Measurements from ENCODE around the gene GPM6B. TPM values are rescaled to one million over a fixed set of nuclear protein-coding genes. Genes with fewer than 3 reads are reported as not detected.

Gene GPM6B
- total RNA-seq, 2 experiments from 2014 or later = not detected

DNA sequence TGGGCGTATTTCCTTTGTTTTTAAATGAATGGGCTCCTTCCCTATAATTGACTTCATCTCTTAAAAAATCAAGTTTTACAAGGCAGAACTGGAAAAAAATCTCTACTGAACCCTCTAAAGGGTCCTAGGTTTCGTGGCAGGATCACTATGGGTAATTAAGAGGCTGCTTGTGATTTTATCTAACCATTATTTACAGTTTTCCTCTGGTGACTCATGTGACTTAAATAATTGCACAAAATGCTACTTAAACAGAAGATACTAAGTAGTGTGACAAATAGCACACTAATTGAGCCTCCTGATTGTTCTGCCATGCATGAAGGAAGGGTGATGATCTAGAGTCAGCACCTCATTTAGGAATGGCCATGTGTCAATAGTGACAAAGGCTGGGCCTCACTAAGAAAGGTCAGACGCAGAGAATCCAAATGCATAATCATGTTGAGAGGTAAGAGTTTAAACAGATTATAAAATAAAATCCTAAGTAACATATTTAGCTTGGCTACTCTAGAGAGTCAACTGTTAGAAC is 46.8 kb downstream of the GPM6B start:
- POLR2A ChIA-PET = no interaction called here
- CTCF ChIA-PET = no interaction called here

DNA sequence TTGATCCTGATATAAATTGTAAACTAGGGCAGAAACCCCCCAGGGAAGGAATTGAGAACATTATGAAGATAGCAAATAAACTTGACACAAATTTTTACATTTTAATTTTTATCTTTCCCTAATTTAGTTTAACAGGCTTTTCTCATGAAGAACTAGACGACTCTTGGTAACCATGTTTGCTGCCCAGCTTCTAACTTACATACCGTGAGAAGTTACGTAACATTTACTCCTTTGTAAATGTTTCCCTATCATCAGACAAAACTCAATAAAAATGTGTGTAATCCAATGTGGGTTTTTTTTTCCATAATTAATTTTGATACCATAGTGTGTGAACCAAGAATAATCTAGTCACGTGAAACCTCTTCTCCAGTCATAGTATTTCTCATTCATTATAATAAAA is 48.0 kb downstream of the GPM6B start:
- ChIA-PET CTCF (no interaction called here), POLR2A (no interaction called here)

DNA sequence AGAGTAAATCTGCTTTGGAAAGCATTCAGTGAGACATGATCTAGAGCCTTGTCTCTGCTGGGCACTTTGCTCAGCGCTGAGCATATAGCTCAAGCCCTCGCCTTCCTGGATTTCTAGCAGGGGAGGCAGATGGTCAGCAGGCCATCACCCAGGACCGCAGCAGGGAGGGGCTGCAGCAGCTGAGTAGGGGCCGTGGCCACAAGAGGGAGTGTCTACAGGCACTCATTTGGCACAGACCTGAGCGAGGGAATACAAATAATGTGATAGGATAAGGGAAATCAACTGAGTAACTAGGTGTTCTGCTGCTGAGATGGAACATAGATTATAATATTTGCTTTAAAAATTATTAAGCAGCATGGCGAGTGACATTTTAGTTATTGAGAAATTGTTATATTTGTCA is 52.1 kb downstream of the GPM6B start:
- POLR2A ChIA-PET = no interaction called here
- CTCF ChIA-PET = no interaction called here

DNA sequence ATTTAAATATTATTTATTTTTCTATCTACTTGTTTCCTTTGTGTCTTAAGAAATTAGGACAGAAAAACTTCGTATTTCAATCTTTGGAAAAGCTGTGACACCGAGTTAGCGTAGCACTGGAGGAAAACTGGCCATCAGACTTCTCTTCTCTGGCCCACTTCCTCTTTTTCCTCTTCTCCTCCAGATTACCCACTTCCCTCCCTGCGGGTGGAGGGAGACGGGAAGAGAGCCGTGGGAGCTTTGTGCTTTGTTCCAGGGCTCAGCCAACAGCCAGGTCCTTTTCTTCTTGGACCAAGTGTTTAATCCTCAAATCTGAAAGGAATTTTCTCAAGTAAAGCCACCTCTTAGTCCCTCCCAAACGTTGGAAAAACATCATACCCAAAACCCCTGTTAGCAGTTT is 52.6 kb downstream of the GPM6B start:
- CTCF ChIA-PET = no interaction called here
- POLR2A ChIA-PET = no interaction called here

DNA sequence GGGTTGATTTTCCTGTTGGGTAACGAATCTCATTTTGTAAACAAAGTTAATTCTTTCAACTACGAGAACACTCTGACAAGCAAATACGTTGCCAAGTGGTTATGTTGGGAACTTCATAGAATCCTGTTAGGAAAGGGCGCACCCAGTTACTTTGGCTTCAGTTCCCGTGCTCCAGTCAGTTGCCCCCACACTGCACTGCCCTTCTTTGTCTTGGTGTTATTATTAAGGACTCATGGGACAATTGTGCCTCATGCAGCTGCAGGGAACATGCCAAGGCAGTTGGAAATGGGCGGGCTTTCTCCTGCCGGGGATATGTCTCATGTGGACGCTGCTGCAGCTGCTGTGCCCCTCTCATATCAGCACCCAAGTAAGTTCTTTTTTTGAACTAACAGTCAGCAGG is 53.4 kb downstream of the GPM6B start:
- ChIA-PET POLR2A (no interaction called here), CTCF (no interaction called here)

DNA sequence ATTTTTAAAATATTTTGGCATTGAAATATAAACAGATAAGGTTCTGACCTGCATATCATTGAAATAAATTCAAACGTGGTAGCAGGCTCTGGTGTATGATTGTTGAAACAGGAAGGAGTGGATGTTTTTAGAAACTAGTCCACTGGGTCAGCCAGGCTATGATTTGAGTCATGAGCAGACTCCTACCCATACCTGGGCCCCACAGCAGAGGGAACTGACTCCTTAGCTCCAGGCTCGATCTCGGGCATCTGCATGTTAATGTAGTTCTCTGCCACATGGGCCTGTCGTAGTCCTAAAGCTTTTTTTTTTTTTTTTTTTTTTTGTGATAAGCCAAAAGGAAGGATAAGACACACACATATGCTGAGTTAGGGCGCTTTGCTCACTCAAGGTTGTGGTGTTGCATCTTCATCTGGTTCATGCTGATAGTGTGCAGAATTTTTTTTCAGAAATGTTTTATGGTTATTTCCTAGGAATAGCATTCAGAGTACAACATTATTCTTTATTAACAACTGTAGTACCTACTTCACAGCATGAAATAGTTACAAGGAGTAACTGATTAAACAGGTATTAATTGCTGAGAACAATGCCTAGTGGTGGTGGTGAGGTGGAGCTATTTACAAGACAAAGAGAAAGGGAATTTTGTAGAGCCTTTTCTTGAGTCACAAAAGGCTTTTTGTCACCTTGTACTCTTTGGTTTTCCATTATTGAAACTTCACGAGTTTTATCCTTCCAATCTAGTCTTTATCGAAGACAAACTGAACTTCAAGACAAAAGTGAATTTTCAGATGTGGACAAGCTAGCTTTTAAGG is 55.1 kb downstream of the GPM6B start:
- POLR2A ChIA-PET = interaction anchor here (0.6 kb wide), 1 partner anchor 39 kb away, joined by 5 read pairs; no protein-coding TSS in a partner anchor
- CTCF ChIA-PET = interaction anchor here (0.6 kb wide), 1 partner anchor 1452 kb away, joined by 5 read pairs; no protein-coding TSS in a partner anchor

DNA sequence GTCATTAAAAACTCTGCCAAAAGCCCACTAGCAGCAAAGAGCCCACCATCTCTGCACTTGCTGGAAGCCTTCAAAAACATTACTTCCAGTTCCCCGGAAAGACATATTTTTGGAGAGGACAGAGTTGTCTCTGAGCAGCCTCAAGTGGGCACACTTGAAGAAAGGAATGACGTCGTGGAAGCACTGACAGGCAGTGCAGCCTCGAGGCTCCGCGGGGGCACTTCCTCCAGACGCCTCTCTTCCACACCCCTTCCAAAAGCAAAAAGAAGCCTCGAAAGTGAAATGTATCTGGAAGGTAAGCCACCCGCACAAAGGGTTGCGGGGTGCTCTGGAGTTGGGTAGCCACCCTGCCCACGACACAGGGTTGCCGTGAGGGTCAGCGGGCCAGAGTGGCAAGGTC is 56.5 kb downstream of the GPM6B start:
- ChIA-PET POLR2A (no interaction called here), CTCF (no interaction called here)

DNA sequence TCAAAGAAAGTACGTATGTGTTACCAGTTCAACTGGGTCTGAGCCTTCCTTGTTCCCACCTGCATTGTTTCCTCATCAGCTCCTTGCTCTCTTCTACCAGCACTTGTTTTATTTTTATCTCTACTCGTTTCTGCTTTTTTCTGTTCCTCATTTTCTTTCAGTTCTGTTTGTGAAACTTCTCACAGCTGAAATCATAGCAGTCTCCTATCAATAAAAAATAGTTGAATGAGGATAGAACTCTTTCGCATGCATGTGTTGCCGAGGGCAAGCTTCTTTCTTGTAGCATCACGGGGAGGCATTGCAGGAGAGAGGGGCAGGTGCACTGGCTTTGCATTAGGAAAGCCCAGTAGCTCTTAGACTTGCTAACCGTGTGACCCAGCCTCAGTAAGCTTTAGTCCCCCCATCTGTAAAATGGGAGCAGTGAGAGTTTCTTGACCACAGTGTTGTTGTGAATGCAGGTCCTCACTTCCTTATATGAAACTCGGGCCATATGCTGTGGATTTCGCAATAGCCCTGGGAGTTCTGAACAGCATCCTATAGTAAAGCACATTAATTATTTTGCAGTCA is 57.7 kb downstream of the GPM6B start:
- POLR2A ChIA-PET = no interaction called here
- CTCF ChIA-PET = no interaction called here

DNA sequence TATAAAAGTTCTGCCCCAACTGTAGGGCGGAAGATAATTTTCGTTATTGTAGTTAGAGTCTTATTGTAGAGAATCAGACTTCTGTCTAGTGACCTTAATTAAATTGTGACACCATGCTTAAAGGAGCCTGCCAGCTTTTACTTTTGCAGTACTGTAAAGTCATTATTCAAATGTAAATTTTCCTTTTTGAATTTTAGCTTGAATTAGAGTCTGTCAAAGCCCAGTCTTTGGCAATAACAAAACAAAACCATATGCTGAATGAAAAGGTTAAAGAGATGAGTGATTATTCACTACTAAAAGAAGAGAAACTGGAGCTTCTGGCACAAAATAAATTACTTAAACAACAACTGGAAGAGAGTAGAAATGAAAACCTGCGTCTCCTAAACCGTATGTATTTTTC is 60.5 kb downstream of the GPM6B start:
- CTCF ChIA-PET = no interaction called here
- POLR2A ChIA-PET = no interaction called here

DNA sequence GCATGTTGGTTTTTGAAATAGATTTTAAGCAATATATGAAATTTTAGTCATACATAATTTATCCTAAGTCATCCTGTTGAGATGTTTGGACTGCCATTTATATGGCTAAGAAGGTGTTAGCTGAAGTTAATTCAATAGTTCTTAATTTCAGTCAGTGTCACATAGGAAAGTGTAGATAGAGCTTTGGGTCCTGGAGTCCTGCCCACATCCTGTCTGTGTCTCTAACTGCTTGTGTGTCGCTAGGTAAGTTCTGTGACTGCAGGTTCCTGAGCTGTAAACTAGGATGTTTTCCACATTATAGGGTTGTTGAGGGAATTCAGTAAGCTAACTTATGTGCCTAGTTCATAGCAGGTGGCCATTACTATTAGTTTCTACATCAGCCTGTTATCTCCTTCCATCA is 61.6 kb downstream of the GPM6B start:
- POLR2A ChIA-PET = no interaction called here
- CTCF ChIA-PET = no interaction called here

DNA sequence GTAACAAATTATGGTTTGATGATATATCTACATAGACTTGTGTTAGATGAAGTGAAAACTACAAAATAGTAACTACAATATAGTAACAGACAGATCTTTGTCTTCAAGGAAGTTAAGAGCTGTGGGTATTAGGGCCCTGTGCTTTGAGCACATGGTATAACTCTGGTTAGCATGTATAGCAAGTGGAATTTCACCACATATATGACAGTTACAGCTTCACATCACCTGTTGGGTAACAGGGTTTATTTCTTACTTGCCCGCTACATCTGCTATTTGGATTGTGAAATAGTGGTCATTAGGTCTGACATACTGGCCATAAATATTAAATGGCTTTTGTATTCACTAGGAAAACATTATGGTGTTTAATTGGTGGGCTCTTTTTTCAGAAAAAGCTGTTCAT is 62.1 kb downstream of the GPM6B start:
- POLR2A ChIA-PET = no interaction called here
- CTCF ChIA-PET = no interaction called here

DNA sequence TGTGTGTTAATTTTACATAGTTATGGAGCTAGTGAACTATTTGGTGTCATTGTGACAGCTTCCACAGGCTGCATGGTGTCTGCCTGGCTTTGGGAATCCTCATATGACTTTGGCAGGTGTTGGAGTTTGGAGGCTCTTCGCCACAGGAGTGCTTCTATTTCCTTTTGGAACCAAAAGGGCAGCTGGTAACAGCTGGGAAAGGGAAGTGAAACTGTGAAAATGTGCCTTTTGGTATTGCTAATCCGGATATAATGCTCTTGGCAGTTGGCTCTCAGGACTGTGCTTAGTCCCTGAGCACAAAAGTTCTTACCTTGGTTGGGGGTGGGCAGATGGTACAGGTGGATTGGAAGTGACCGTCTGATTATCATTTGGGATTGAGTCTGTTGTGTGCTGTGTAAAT is 64.2 kb downstream of the GPM6B start:
- POLR2A ChIA-PET = no interaction called here
- CTCF ChIA-PET = no interaction called here

DNA sequence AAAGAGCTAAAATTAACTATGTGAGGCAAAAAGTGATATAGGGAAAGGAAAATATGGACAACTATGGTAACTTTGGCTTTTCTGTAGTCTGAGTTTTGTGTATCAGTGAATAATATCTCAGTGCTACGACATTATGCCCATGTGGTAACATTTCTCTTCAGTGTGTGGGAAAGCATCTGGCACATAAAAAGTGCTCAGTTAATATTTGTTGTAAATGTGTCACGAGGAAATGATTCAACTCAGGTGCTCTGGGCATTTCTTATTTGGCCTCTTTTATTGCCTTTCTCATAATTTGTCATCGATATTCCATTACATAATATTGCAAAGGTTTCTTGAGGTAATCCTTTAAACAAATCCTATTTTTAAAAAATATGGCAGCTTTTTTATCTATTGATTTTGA is 64.8 kb downstream of the GPM6B start:
- POLR2A ChIA-PET = no interaction called here
- CTCF ChIA-PET = no interaction called here

DNA sequence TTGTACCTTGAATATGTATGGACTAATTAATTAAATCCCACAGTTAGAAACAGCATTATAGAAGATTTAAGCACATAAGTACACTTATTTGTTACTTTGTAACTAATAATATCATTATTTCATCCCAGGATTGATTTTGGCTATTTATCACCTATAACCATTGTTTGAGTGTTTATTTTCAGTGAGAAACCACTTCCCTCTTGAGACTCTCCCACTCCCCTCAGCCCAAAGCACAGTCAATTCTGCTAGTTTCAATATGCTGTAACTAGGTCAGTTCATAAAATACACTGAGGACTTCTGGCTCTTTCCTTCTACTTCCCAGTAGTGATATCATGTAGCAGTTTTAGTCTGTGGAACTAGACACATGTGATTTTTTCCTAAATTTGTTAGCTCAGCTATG is 66.1 kb downstream of the GPM6B start:
- POLR2A ChIA-PET = interaction anchor here (0.7 kb wide), 1 partner anchor 9 kb away, joined by 3 read pairs; no protein-coding TSS in a partner anchor
- CTCF ChIA-PET = no interaction called here

DNA sequence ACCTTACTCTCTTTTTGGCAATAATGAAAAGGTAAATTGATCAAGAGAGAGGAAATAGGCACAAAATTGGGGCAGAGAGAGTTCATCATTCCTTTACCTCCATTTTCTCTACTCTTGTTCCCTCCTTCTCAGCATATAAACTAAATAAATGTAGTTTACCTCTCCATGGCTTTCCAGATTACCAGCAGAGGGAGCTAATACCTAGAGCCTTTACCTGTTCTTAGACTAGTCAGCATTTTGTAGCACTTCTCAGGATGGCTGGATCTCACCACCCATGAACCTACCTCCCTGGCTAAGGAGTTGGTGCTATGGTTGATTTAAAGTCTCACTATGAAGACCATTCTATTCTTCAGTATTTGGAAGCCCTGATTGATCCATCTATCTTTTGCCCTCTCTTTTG is 66.7 kb downstream of the GPM6B start:
- ChIA-PET POLR2A (no interaction called here), CTCF (no interaction called here)

DNA sequence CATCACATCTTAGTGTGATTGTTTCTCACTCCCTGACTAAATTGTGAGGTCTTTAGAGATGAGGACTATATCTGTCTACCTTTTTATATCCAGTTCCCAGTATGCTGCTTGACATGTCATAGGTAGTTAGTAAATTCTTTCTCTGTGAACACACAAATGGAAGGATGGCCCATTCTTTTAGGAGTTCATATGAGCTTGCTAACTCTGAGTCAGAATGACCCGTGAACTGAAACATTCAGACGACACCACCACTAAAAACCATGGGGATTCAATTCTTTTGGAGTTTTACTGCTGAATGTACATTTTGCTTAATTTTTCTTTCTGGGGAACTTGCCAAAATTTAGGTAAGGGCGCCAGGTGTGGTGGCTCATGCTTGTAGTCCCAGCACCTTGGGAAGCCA is 68.4 kb downstream of the GPM6B start:
- POLR2A ChIA-PET = no interaction called here
- CTCF ChIA-PET = interaction anchor here (1.1 kb wide), 1 partner anchor 283 kb away, joined by 4 read pairs; no protein-coding TSS in a partner anchor

DNA sequence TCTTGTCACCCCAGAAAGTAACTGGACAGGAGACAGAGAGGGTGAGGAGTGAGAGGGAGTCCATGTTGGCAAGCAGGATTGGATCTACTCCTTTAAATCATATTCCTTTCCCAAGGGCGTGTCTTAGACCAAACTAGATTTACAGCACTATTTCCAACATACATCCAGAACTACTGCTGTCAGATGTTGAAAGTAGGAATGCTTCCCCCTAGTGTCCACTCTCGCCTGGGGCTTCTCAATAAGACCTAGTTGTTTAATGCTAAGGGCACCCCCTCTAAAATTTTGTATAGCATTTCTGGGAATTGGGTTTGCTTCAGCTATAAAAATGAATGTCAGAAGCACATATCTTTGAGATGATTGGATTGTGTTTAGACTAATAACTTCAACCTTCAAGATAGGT is 69.1 kb downstream of the GPM6B start:
- ChIA-PET POLR2A (no interaction called here), CTCF (interaction anchor here (1.1 kb wide), 1 partner anchor 284 kb away, joined by 4 read pairs; no protein-coding TSS in a partner anchor)

DNA sequence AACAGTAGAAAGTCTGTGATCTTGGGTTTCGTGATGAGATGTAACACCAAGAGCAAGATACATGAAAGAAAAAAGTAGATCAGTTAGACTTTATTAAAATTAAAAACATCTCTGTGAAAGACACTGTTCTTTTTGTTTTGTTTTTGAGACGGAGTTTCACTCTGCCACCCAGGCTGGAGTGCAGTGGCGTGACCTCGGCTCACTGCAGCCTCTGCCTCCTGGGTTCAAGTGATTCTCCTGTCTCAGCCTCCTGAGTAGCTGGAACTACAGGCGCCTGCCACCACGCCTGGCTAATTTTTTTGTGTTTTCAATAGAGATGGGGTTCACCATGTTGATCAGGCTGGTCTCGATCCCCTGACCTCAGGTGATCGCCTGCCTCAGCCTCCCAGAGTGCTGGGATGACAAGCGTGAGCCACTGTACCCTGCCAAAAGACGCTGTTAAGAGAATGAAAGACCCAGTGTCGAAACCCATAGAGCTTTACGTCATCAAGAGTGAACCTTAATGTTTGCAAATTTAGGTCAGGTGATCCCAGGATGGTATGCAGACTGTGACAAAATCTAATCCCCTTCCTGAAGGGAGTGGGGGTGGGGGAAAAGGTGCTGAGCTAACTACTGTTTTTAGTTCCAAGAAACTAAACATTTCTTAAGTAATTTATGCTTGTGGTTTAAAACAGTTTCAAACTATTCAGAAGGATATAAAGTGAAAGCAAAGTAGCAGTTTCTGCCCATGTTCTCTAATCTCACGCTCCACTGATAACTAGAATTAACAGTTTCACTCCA is 74.3 kb downstream of the GPM6B start:
- ChIA-PET POLR2A (interaction anchor here (1.7 kb wide), 2 partner anchors 8 to 286 kb away, joined by 5 read pairs; partner anchors contain the start of genes GEMIN8, OFD1 and TRAPPC2), CTCF (no interaction called here)

DNA sequence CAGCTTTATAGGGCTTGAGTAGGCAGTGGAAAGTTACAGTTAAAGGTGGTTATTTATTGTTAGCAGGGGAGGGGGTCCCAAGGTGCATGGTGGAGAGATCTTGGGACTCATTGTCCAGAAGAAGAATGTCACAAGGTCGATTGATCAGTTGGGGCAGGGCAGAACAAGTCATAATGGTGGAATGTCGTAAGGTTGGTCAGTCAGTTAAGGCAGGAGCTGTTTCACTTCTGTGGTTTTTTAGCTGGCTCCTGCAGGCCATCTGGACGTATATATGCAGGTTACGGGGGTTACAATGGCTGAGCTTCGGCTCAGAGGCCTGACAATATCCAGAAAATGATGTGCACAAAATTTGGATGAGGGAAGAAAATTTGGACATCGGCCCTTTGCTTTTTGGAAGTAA is 75.2 kb downstream of the GPM6B start:
- ChIA-PET POLR2A (interaction anchor here (0.6 kb wide), 1 partner anchor 9 kb away, joined by 3 read pairs; no protein-coding TSS in a partner anchor), CTCF (no interaction called here)

Measured in activated CD8-positive, alpha-beta memory T cell treated with anti-CD3 and anti-CD28 coated beads for 36 hours (primary cell).